ENCODE results near the gene SIRT2.
"Not testable (repeated sequence)": the region's sequence is repeated elsewhere in the genome, so short reads cannot be mapped to it uniquely, and the experiment has no call there.

Gene SIRT2

DNA sequence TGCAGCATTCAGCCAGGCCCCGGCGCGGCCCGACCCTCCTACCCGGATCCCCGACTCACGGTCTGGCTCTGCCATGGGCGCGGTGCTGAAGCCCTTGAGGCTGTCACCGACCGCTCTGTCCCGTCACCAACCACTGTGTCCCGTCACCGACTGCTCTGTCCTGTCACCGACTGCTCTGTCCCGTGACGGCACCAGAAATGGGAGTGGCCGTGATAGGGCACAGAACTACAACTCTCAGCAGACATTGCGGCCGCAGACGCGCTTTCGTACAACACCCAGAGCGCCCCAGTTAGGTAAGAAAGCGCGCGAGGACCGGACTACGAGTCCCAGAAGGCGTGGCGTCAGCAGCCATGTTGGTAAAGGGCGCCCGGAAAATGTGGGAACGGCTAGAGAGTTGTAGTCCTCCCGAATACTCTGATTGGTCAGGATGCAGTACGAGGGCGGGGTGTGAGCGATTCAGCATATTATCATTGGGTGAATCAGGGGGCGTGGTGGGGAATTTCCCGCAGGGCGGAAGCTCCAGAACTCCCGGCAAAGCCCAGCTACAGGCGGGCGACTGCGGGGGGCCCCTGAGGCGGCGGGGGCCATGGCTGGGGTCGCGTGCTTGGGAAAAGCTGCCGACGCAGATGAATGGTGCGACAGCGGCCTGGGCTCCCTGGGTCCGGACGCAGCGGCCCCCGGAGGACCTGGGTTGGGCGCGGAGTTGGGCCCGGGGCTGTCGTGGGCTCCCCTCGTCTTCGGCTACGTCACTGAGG is at the start of gene SIRT2, which contains the start of gene NFKBIB:
Gene SIRT2 (minus strand): TSS at position 172 of the 755 bp plus-strand sequence. CDS start 97 bp downstream, at position 75.
Gene NFKBIB (plus strand): TSS at position 523 of the 755 bp plus-strand sequence. CDS start 64 bp downstream, at position 587.
- DNase-seq (ENCODE audit: low spot score): peak; percentile 100

DNA sequence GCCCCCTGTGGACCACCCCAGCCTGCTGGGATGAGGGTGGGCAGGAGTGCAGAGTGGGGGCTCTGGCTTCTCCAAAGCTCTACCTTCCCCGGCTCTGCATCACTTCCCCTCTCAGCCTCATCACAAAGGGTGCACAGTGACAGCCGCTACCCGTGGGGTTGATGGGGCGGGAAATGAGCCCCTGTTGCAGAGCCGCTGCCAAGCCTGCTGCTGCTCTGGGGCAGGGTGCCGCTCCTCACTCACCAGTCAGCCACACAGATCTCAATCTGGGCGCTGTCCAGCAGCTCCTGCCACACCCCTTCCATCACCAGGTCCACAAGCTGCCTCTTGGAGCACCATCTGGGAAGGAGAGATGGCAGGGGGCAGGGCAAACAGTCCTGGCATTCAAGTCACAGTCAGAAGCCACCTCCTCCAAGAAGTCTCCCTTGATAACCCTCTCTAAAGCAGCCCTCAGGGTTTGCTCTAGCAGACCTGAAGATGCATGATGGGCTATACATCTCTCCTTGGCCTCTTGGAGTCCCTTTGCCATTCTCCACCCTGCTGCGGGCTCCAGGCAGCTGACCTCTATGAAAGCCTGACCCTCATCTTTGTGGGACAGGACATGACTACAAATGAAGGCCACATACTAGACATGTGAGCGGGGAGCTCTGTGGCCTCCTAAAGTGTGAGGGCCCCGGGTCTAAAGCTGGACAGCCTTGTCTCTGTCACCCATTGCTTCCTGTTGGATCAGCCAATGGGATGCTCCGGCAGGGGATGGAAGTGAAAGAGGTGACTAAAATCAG is 47.0 kb upstream of the SIRT2 start:
- no peak for DNase-seq (ENCODE audit: low spot score)

DNA sequence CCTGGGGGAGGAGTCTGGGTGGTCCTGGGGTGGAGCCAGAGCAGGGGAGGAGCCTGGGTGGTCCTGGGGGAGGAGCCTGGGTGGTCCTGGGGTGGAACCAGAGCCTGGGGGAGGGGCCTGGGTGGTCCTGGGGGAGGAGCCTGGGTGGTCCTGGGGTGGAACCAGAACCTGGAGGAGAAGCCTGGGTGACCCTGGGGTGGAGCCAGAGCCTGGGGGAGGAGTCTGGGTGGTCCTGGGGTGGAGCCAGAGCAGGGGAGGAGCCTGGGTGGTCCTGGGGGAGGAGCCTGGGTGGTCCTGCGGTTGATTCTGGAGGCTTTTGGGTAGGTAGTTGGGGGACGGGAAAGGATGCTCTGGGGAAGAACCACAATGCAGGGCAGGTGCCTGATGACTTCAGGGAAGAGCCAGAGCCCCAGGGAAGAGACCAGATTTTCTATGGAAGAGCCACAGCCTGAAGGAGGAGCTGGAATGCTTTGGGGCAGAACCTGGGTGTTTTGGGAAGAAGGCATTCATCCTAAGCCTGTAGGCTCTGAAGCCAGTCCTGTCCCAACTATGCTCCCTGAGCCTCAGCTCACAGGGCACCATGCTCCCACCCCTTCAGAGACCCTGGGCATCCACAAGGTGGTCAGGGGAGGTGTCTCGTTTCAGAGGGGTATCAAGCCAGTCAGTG is 46.3 kb upstream of the SIRT2 start:
- no peak for DNase-seq (ENCODE audit: low spot score)

DNA sequence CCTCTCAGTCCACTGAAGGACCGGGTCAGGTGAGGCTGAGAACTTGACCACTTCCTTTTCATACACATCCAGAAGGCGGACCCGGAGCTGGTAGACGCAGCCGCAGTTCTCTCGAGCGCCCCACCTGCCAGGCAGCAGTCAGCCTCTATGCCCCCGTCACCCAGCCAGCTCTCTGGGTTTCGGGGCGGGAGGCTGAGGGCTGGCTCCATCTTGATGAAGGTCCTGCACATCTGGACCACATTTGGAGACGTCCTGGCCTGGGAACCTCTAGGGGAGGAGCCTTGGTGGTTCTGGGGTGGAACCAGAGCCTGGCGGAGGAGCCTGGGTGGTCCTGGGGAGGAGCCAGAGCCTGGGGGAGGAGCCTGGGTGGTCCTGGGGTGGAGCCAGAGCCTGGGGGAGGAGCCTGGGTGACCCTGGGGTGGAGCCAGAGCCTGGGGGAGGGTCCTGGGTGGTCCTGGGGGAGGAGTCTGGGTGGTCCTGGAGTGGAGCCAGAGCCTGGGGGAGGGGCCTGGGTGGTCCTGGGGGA is 45.6 kb upstream of the SIRT2 start:
- no peak for DNase-seq (ENCODE audit: low spot score)

DNA sequence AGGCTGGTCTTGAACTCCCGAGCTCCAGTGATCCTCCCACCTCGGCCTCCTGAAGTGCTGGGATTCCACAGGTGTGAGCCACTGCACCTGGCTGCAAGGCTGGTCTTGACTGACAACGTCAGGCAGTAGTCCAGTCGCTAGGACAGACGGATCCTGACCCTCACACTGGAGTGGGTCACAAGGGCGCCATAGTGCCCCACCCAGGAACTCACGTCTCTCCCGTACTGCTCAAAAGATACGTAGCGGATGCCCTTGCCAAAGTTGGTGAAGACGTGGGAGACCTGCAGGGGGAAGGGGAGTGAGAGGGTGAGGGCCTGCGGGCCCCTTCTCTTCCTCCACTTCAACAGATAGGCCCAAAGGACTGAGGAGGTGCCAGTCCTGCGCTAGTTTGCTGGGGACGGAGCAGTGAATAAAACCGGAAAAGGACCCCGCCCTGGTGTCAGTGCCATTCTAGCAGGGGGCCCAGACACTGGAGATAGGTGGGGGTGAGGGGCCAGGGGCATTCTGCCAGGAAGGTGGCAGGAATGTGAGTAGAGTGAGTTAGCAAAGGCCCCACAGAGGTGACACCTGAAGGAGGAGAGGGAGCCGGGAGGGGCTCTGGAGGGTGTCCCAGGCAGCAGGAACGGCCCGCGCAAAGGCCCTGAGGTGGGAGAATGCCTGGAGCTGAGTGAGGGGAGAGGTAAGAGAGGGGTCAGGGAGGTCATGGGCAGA is 43.2 kb upstream of the SIRT2 start:
- no peak for DNase-seq (ENCODE audit: low spot score)

DNA sequence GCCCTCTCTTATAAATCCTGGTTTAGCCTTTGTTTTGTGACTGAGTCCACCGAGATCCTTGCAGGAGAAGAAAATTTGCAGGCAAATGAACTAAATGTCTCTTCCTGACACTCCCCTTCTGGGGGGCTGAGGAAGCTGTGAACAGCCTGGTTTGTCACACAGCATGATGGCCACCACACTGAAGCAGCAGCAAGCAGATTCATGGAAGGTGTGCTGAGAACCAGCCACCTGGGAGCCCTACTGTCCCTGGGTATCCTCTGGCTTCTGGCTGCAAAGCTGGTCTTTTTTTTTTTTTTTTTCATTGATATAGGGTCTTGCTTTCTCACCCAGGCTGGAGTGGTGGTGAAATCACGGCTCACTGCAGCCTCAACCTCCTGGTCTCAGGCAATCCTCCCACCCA is 42.6 kb upstream of the SIRT2 start:
- no peak for DNase-seq (ENCODE audit: low spot score)

DNA sequence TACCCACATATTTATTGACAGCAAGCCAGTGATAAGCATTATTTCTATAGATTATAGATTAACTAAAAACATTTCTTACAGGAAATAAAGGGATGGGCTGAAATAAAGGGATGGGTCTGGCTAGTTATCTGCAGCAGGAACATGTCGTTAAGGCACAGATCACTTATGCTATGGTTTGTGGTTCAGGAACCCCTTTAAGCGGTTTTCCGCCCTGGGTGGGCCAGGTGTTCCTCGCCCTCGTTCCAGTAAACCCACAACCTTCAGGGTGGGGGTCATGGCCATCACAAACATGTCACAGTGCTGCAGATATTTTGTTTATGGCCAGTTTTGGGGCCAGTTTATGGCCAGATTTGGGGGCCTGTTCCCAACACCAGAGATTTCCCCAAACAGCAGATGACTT is 42.0 kb upstream of the SIRT2 start:
- not testable (repeated sequence) for DNase-seq (ENCODE audit: low spot score)

DNA sequence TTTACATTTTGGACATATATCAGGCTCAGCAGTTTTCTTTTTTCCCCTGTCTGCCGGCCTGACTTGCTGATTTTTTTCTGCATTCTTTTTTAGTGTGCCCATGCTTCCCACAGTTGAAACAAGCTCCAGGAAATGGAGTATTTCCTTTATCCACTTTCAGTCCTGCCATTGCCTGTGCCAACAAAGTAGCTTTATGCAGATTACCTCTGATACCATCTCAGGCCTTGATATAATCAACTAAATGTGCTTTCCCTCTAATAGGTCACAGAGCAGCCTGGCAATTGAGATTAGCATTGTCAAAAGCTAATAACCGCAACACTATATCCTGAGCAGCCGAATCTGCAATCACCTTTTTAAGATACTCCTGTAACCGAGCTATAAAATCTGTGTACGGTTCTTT is 40.5 kb upstream of the SIRT2 start:
- no peak for DNase-seq (ENCODE audit: low spot score)

DNA sequence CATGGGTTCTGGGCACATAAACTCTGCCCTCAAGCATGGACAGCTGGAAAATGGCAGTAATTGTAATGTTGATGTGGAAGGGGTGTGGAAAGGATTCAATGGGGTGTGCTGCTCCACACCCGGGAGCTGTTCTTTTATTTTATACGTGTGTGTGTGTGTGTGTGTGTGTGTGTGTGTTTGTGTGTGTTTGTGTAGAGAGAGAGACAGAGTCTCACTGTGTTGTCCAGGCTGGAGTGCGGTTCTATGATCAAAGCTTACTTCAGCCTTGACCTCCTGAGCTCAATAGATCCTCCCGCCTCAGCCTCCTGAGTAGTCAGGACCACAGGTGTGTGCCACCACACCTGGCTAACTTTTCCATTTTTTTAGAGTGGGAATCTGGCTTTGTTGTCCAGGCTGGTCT is 34.1 kb upstream of the SIRT2 start:
- DNase-seq (ENCODE audit: low spot score): no peak

DNA sequence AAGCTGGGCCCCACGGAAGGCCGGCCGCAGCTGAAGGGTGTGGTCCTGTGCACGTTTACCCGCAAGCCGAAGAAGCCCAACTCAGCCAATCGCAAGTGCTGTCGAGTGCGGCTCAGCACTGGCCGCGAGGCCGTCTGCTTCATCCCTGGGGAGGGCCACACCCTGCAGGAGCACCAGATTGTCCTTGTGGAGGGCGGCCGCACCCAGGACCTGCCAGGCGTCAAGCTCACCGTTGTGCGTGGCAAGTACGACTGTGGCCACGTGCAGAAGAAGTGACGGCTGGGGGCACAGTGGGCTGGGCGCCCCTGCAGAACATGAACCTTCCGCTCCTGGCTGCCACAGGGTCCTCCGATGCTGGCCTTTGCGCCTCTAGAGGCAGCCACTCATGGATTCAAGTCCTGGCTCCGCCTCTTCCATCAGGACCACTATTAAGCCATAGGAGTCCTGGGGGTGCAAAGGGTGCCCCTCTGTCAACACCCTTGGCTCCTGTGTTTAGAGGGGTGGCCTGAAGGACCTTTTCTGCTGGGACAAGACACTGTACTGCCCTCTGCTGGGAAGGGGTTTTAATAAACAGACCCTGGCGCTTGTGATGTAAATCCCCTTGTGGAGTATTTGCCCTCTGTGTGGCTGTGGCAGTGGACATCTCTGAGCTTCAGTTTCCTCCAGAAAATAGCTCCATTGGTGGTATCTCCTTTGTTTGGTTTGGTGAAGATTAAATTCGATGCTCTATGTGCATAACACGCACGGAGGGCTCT is 33.2 kb upstream of the SIRT2 start:
- no peak for DNase-seq (ENCODE audit: low spot score)

DNA sequence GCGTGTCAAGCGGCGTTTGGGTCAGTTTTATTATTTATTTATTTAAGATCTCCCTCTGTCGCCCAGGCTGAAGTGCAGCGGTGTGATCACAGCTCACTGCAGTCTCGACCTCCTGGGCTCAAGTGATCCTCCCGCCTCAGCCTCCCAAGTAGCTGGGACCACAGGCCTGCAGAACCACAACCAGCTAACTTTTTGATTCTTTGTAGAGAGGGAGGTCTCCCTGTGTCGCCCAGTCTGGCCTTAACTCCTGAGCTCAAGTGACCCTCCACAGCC is 32.0 kb upstream of the SIRT2 start:
- no peak for DNase-seq (ENCODE audit: low spot score)

DNA sequence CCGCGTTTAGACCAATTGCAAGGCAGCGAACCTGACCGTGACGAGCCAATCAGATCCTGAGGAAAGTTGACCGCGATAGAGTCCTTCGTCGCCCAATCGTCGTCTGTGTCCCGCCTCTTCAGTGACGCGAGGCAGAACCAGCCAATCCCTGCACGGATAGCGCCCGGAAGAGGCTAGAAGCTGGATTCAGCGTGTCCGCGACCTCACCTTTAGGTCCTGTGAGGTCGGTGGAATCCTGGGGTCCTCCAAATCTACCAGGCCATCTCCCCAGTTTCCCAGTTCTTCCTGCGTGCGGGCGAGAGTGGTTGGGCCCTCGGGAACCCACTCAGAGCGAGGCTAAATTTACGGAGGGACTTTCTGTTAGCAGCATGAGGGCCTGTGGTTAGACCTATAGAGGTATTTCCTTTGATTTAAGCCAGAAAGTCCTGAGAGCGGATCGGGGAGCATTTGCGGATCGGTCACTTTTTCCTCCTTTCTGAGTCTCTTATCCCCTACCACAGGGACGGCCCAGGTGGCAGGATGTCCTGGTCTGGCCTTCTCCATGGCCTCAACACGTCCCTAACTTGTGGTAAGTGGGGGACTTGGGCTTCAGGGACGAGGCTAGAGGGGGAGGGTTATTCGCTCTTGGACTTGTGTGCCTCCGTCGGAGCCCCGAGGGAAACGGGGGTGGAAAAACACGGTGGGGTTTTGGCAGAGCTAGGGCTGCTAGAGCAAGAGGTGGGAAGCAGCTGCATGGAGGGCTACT is 31.5 kb upstream of the SIRT2 start, which contains the start of gene MRPS12:
Gene MRPS12 (plus strand): TSS at position 169 of the 745 bp plus-strand sequence. CDS start 351 bp downstream, at position 520.
- peak; percentile 100 for DNase-seq (ENCODE audit: low spot score)

DNA sequence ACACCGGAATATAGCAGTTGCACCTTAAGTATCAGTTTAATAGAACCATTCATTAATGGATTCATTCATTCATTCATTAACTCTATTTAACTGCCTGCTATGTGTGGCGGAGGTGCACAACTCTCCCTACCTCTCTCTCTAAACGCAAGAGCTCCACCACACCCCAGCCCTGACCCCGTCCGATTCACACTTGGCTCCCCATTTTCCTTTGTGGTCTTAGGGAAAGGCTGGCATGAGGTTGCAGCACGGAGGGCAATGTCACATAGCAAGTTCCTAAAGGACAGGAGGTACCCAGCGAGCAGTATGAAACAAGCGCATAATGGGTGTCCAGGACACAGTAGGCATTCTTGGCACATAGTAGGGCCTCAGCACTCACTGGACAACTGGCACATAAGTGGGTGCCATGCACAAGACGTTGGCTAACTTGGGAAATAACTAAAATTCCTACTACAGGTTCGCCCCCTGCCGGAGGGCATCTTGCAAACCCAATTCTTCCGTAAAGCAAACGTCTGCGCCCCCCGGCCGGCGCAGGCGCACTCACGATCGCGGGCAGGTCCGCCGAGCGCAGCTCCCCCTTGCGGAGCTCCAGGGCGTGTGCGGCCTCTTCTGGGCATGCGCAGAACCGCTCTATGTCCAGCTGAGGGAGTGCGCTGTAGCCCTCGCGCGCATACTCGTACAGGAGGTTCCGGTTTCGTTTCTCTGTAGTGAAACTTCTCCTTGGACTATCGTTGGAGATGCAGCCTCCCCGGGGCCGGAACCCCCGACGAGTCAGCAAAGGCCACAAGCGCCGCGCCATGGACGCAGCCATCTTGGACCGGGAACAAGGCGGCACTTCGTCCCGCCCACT is 30.7 kb upstream of the SIRT2 start, which contains the start of gene SARS2:
Gene SARS2 (minus strand): TSS at position 835 of the 847 bp plus-strand sequence. CDS start 27 bp downstream, at position 808.
- DNase-seq (ENCODE audit: low spot score): peak; percentile 94

DNA sequence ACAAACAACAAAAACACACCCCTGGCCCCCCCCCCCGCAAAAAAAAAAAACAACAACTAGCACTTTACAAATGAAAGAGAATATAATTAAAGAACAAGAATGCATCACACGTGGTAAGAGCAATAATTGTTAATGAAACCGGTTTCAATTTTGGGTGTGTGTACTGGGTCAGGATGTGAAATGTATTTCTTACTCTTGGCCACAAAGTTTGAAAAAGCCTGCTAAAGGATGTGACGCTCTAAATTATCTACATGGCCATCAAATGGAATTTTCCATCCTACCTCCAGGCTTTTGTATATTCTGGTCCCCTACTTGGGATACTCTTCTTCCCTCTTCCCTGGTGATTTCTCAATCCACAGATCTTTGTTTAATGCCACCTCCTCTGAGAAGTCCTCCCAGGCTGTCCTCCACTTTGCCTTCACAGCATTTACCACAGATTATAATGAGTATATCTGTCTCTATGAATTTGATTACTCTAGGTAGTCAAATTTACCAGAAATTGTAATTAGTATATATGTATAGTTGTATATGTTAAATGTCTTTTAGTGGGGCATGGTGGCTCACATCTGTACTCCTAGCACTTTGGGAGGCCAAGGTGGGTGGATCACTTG is 29.1 kb upstream of the SIRT2 start:
- DNase-seq (ENCODE audit: low spot score): no peak

DNA sequence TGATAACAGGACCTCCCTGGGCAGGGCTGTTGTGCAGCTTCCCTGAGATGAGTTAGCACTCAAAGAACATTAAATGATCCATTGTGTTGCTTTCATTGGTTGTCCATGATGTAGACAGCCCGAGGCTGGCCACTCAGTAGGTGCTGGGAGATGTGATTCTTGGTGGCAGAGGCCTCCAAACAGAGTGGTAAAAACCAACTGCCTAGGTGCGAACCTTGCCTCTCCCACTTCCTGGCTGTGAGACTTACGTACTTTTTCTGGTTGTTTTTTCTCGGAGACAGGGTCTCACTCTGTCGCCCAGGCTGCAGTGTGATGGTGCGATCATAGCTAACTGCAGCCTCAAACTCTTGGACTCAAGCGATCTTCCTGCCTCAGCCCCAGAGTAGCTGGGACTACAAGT is 25.0 kb upstream of the SIRT2 start:
- DNase-seq (ENCODE audit: low spot score): no peak

DNA sequence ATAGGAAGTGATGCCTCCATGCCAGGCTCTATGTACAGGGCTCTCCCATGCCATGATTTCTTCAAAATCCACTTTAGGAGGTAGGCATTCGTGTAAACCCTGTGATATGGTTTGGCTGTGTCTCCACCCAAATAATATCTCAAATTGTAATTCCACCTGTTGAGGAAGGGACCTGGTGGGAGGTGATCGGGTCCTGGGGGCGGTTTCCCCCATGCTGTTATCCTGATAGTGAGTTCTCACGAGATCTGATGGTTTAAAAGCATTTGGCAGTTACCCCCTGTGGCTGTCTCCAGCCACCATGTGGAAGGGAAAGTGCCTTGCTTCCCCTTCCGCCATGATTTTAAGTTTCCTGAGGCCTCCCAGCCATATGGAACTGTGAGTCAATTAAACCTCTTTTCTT is 23.1 kb upstream of the SIRT2 start:
- DNase-seq (ENCODE audit: low spot score): no peak

DNA sequence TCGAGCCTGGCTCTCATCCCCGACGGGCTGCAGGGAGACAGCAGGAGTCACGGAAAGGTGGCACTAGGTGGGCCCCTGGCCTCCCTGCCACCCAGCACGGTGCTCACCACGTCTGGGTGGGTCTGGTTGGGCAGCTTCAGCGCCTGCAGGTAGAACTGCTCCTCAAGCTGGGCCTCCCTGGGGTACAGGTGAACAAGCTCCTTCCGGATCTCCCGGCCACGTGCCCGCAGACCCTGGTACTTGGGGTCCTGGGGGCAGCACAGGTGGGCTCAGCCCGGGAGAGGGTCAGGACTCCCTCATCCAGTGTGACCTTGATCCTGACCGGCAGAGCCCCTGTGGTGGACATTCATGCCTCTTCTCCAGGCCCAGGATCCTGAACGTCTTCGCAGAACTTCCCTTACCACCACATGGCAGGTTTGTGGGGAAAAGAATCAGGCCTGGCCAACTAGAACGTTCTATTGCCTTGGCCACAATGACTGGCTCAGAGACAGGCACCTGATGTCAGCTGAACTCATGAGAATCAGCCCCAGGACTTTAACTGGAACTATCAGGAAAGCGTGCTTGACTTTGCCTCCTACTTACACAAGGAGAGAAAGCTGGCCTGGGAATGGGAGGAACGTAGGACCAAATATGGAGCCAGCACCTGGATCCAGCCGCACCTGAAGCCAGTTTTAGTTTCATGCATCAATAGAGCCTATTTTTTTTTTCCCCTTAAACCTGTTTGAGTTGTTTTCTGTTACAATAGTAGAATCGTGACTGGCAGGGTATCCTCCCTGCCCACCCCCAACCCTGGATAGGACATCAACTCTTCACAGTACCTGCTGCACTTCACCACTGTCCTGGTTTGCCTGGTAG is 22.2 kb upstream of the SIRT2 start:
- DNase-seq (ENCODE audit: low spot score): no peak
